ENCODE results near the gene CRTC1. TPM values are rescaled to one million over a fixed set of nuclear protein-coding genes. Genes with fewer than 3 reads are reported as not detected.

Gene CRTC1
- total RNA-seq, 1 donor from 2014 or later, result 28.8 TPM

DNA sequence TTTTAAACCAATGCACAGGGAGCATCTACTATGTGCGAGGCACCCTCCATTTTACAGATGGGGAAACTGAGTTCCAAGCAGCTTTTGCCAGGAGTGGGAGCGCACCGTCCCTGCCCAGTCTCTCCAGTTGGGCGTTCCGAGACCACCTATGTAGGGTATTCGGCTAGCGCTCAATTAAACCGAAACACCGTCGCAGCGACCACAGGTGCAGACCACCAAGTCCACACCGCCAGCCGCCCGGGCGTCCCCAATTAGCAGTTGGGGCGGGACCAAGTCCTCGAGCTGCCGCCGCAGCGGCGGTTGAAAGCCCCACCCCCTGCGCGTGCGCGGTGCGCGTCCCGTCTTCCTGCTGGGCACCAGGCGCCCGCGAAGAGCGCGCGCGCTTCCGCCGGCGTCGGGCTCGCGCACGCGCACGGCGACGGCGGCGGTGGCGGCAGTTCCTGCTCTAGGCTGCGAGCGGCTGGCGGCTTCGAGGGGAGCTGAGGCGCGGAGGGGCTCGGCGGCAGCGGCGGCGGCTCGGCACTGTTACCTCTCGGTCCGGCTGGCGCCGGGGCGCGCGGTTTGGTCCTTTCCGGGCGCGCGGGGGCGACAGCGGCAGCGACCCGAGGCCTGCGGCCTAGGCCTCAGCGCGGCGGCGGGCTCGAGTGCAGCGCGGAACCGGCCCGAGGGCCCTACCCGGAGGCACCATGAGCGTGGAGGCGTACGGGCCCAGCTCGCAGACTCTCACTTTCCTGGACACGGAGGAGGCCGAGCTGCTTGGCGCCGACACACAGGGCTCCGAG, 148.2 kb downstream of the CRTC1 start, which contains the start of gene UPF1:
TSS of gene UPF1 (plus strand) at position 436 of the 782 bp plus-strand sequence. CDS start at position 687, 251 bp downstream.
- TF ChIP-seq, protein P1, sequence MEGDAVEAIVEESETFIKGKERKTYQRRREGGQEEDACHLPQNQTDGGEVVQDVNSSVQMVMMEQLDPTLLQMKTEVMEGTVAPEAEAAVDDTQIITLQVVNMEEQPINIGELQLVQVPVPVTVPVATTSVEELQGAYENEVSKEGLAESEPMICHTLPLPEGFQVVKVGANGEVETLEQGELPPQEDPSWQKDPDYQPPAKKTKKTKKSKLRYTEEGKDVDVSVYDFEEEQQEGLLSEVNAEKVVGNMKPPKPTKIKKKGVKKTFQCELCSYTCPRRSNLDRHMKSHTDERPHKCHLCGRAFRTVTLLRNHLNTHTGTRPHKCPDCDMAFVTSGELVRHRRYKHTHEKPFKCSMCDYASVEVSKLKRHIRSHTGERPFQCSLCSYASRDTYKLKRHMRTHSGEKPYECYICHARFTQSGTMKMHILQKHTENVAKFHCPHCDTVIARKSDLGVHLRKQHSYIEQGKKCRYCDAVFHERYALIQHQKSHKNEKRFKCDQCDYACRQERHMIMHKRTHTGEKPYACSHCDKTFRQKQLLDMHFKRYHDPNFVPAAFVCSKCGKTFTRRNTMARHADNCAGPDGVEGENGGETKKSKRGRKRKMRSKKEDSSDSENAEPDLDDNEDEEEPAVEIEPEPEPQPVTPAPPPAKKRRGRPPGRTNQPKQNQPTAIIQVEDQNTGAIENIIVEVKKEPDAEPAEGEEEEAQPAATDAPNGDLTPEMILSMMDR (IDR thresholded peaks at IDR 0.05; ENCODE audit: partially characterized antibody, unreplicated experiment), result no peak
- Mint-ChIP-seq H3K27me3 (ENCODE audit: unreplicated experiment) (peaks cover 7% of the 10 kb centered on the region), H3K36me3 (ENCODE audit: unreplicated experiment) (peaks cover 5% of the 10 kb centered on the region), H3K4me1 (ENCODE audit: low read depth, unreplicated experiment) (peaks cover 21% of the 10 kb centered on the region), H3K4me3 (ENCODE audit: unreplicated experiment) (peak within 1 kb of the TSS; percentile 98), H3K27ac (ENCODE audit: unreplicated experiment) (peak within 1 kb of the TSS; percentile 87), H3K9me3 (ENCODE audit: unreplicated experiment) (no peaks in the 10 kb centered on the region)
- DNase-seq, result peak; percentile 98

Other genes starting within 250 kb of the CRTC1 start
- 111 TPM for gene ISYNA1, start 245.5 kb upstream of the CRTC1 start, total RNA-seq (ENCODE audit: unreplicated experiment)
- gene ELL, start 161.6 kb upstream of the CRTC1 start, total RNA-seq (ENCODE audit: unreplicated experiment), result 11.6 TPM
- 203 TPM for gene FKBP8, start 140.1 kb upstream of the CRTC1 start, total RNA-seq (ENCODE audit: unreplicated experiment)
- gene KXD1, start 125.8 kb upstream of the CRTC1 start, total RNA-seq (ENCODE audit: unreplicated experiment), result 71.3 TPM
- gene UBA52, start 111.8 kb upstream of the CRTC1 start, total RNA-seq (ENCODE audit: unreplicated experiment), result 826 TPM
- 54.3 TPM for gene REX1BD, start 94.9 kb upstream of the CRTC1 start, total RNA-seq (ENCODE audit: unreplicated experiment)
- 55.3 TPM for gene CRLF1, start 76.9 kb upstream of the CRTC1 start, total RNA-seq (ENCODE audit: unreplicated experiment)
- gene TMEM59L, start 70.8 kb upstream of the CRTC1 start, total RNA-seq (ENCODE audit: unreplicated experiment), result 92.3 TPM
- 12.0 TPM for gene KLHL26, start 46.7 kb upstream of the CRTC1 start, total RNA-seq (ENCODE audit: unreplicated experiment)
- gene COMP, start 107.6 kb downstream of the CRTC1 start, total RNA-seq (ENCODE audit: unreplicated experiment), result not detected
- 46.3 TPM for gene UPF1, start 148.3 kb downstream of the CRTC1 start, total RNA-seq (ENCODE audit: unreplicated experiment)
- 15.3 TPM for gene CERS1, start 212.5 kb downstream of the CRTC1 start, total RNA-seq (ENCODE audit: unreplicated experiment)
- 177 TPM for gene COPE, start 235.7 kb downstream of the CRTC1 start, total RNA-seq (ENCODE audit: unreplicated experiment)
- gene DDX49, start 236.0 kb downstream of the CRTC1 start, total RNA-seq (ENCODE audit: unreplicated experiment), result 51.4 TPM